C4-2B (cell line): ENCODE results near the gene DNAJB12.

Source experiments
- H3K27ac ChIP-seq: fragments of 450-650 bp; 2 replicates; pipeline ENCODE4 v1.5.1; 2017
- ZFX ChIP-seq: fragments of 450-650 bp; IDR thresholded peaks from 2 replicates; pipeline ENCODE4 v1.6.1; 2017
- TF ChIP-seq, protein P1 (sequence below): fragments of 450-650 bp; conservative IDR thresholded peaks from 2 replicates; pipeline ENCODE4 v1.5.1; 2017; ENCODE audit warnings: mild to moderate bottlenecking

Gene DNAJB12

GRCh38 chr10:72318418-72319262 lies 36.1 kb downstream of the DNAJB12 start:
- TF ChIP-seq, protein P1, sequence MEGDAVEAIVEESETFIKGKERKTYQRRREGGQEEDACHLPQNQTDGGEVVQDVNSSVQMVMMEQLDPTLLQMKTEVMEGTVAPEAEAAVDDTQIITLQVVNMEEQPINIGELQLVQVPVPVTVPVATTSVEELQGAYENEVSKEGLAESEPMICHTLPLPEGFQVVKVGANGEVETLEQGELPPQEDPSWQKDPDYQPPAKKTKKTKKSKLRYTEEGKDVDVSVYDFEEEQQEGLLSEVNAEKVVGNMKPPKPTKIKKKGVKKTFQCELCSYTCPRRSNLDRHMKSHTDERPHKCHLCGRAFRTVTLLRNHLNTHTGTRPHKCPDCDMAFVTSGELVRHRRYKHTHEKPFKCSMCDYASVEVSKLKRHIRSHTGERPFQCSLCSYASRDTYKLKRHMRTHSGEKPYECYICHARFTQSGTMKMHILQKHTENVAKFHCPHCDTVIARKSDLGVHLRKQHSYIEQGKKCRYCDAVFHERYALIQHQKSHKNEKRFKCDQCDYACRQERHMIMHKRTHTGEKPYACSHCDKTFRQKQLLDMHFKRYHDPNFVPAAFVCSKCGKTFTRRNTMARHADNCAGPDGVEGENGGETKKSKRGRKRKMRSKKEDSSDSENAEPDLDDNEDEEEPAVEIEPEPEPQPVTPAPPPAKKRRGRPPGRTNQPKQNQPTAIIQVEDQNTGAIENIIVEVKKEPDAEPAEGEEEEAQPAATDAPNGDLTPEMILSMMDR = no peak
- H3K27ac ChIP-seq = no peak overlapping the region

GRCh38 chr10:72316748-72317435 lies 37.8 kb downstream of the DNAJB12 start:
- TF ChIP-seq, protein P1 = no peak
- no peak for TF ChIP-seq ZFX
- H3K27ac ChIP-seq = peak overlapping the region; percentile 85

DNA sequence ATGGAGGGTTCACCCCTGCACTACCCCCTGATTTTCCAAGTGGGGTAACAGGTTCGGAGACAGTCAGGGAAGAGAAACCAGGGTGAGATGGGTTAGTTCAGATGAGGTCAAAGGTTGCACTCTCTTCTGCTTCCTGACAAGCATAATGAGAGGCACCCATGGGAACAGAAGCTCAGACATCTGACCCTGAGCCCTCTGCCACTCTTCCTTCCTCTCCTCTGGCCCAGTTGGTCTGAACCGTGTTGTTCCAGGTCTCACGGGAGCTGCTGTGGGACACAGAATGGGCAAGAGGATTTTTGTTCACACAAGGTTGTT lies 38.4 kb downstream of the DNAJB12 start:
- no peak for TF ChIP-seq ZFX
- TF ChIP-seq, protein P1 = no peak
- peak overlapping the region; percentile 85 for H3K27ac ChIP-seq

DNA sequence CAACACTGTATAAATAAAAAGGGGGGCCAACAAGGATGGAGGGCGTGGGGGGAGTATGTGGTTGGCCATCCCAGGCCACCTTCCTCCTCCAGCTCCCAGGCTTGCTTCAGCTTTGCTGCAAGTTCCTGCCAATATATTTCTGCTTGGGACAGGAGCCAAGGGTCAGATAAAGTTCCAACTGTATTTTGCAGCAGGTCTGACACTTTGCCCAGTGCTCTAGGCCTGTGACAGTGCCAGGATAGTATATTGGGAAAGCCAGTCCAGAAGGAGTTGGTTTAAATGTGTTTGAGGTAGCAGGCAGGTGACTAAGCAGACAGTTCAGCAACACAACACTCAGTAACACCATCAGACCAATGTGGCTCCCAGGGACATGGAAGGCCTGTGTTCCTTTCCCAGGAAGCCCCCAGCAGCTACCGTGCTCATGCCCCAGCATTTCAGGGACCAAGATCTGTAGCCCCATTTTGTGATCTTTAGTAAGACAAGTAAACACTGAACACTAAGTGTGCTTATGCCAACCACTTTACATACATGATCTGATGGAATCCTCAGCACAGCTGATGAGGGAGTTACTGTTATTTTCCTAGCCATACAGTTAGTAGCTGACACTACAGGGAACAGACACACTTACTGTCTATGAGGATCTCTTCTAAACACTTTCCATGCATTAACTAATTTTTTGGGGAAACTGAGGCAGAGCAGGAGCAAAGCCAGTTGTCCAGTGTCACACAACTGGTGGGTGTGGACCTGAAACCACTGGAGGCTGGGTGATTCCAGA lies 38.9 kb downstream of the DNAJB12 start:
- peak overlapping the region; percentile 85 for H3K27ac ChIP-seq
- TF ChIP-seq ZFX = no peak
- TF ChIP-seq, protein P1 = no peak

DNA sequence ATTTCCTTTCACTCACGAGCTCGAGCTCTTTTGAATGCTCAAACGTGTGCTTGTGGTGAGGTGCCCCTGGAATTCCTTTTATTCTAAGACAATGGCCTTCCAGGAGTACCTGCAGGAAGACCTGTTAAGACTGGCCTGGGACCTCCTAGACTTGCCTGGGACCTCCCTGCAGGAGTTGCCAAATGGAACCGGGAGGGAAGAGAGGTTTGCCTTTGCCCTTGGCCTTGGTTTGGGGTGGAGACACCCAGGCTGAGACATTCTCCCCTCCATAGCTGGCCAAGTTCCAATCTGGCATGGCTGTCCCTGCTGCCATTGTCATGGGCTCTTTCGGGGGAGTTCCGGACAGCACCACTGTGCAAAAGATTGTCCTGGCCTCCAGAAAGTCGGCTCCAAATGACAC lies 39.7 kb downstream of the DNAJB12 start:
- H3K27ac ChIP-seq = peak overlapping the region; percentile 85
- TF ChIP-seq ZFX = no peak
- TF ChIP-seq, protein P1 = no peak

DNA sequence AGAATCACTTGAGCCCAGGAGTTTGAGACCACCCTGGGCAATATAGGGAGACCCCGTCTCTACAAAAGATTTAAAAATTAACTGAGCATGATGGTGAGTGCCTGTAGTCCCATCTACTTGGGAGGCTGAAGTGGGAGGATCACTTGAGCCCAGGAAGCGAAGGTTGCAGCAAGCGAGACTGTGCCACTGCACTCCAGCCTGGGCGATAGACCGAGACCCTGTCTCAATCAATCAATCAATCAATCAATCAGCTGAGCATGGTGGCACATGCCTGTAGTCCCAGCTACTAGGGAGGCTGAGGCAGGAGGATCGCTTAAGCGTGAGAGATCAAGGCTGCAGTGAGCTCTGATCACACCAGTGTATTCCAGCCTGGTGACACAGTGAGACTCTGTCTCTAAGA lies 40.5 kb downstream of the DNAJB12 start:
- no peak for TF ChIP-seq ZFX
- TF ChIP-seq, protein P1 = no peak
- peak overlapping the region; percentile 85 for H3K27ac ChIP-seq
